NCI-H2227 (cell line): ENCODE data around the gene USP48.
"Not testable (repeated sequence)": the region's sequence is repeated elsewhere in the genome, so short reads cannot be mapped to it uniquely, and the experiment has no call there.

Experiments used
- DNase-seq: peaks from one replicate; lab custom pipeline; 2025; ENCODE audit not compliant: unreplicated experiment; lab: John Stamatoyannopoulos, UW

USP48 gene

DNA sequence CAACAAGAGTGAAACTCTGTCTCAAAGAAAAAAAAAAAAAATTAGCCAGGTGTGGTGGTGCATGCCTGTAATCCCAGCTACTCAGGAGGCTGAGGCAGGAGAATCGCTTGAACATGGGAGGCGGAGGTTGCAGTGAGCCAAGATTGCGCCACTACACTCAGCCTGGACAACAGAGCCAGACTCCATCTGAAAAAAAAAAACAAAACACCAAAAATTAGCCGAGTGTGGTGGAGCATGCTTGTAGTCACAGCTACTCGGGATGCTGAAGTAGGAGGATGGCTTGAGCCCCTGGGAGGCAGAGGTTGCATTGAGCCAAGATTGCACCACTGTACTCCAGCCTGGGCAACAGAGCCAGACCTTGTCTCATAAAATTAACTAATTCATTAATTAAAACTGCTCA lies 6.0 kb downstream of the USP48 start:
- not testable (repeated sequence) for DNase-seq

DNA sequence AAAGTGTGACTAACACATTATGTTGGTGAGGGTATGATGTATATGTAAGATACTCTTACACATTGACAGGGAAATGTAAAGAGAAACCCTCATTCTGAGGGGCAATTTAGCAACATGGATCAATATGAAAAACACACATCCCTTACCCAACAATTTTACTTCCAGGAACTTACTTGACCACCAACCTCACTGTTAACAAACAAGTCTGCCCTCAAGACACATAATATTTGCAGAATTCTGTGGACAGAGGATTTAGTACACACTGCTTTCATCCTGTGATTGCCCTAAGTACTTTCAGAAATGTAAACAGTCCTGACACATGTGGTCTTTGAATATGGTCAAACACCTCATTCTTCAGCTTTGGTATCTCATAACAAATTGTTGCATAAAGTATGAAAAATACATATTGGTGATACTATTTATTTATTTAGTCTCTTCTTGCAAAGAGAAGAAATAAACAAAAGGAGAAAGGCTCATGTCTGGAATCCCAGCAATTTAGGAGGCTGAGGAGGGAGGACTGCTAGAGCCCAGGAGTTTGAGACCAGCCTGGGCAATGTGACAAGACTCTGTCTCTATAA lies 6.9 kb downstream of the USP48 start:
- no peak for DNase-seq

DNA sequence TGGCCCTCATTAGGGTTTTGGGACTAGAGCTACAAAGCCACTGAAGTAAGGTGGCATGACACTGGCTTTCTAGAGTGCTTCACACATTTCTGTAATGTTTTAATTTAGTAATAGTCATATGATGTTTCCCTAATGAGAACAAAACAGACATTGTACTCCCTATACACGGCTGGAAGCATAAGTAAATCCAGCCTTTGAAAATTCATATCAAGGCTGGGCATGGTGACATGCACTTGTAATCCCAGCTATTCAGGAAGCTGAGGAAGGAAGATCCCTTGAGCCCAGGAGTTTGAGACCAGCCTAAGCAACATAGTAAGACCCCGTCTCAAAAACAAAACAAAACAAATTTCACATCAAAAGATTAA lies 7.4 kb downstream of the USP48 start:
- DNase-seq, result no peak

DNA sequence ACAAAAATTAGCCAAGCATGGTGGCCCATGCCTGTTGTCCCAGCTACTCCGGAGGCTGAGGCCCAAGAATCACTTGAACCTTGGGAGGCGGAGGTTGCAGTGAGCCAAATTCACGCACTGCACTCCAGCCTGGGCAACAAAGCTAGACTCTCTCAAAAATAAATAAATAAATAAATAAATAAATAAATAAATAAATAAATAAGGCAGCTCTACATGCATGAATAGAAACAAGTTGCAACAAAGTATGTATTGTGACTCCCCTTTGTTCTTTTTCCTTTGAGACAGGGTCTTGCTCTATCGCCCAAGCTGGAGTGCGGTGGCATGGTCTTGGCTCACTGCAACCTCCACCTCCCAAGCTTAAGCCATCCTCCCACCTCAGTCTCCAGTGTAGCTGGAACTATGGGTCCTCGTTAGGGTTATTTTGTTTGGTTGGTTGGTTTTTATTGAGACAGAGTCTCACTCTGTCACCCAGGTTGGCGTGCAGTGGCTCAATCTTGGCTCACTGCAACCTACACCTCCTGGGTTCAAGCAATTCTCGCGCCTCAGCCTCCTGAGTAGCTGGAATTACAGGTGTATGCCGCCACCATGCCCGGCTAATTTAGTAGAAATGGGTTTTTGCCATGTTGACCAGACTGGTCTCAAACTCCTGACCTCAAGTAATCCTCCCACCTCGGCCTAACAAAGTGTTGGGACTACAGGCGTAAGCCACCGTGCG lies 8.0 kb downstream of the USP48 start:
- no peak for DNase-seq

DNA sequence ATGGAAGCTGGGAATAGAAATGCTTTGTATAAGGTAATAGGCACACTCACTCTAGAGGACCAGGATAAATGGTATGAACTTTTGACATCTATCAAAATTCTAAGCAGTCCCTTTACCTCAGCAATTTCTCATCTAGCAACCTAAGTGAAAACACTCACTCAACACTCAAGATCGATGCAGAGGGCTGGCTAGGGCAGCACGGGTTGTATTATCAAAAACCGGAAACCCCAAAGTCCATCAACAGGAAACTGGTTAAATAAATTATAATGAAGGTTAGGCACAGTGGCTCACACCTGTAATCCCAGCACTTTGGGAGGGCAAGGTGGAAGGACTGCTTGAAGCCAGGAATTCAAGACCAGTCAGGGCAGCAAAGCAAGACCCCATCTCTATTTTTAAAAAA lies 9.4 kb downstream of the USP48 start:
- no peak for DNase-seq

DNA sequence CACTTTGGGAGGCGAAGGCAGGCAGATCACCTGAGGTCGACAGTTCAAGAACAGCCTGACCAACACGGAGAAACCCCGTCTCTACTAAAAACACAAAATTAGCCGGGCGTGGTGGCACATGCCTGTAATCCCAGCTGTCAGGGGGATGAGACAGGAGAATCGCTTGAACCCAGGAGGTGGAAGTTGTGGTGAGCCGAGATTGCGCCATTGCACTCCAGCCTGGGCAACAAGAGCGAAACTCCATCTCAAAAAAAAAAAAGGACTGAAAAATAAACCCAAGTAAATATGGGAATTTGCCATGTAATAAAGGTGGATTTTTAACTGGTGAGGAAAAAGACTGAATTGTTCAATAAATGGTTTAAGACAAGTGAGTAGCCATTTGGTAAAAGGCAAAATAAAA lies 11.3 kb downstream of the USP48 start:
- not testable (repeated sequence) for DNase-seq

DNA sequence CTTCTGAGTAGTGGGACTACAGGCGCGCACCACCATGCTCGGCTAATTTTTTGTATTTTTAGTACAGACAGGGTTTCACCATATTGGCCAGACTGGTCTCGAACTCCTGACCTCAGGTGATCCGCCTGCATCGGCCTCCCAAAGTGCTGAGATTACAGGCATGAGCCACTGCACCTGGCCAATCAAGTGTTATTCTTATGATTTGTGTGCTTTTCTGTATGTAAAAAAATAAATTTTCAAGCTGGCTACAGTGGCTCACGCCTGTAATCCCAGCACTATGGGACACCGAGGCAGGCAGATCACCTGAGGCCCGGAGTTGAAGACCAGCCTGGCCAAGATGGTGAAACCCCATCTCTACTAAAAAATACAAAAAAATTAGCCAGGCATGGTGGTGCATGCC lies 12.3 kb downstream of the USP48 start:
- not testable (repeated sequence) for DNase-seq

DNA sequence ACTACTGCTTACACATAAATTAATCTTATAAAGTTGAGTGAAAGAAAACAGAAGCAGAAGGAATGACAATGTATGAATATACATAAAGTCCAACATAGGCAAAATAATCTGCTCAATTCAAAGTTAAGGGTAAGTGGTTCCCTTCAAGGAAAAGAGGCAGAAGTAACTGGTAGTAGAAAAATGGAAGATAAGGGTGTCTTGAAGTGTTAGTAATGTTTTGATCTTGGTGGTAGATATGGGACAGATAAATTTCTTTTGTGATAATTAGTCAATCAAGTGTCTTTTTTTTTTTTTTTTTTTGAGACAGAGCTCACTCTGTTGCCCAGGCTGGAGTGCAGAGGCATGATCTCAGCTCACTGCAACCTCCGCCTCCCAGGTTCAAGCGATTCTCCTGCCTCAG lies 12.7 kb downstream of the USP48 start:
- no peak for DNase-seq

DNA sequence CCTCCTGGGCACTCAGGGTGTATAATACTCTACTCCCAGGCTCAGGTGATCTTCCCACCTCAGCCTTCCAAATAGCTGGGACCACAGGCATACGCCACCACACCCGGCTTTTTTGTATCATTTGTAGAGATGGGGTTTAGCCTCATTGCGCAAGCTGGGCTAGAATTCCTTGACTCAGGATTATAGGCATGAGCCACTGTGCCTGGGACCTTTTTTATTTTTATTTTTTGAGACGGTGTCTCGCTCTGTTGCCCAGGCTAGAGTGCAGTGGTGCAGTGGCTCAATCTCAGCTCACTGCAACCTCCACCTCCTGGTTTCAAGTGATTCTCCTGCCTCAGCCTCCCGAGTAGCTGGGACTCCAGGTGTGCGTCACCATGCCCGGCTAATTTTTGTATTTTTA lies 15.8 kb downstream of the USP48 start:
- not testable (repeated sequence) for DNase-seq

DNA sequence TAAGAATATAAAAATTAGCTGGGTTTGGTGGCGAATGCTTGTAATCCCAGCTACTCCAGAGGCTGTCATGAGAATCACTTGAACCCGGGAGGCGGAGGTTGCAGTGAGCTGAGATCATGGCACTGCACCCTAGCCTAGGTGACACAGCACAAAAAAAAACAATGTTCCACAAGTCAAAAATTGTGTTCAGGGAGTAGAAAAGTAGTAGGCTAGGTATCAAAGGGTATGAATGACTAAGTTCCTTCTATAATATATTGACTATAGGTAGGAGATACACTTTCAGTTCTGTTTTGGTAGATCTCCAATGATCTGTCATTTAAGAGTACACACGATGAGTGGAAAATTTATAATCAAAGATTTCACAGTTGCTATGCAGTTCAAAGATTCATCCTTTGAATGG lies 16.7 kb downstream of the USP48 start:
- DNase-seq, result no peak

DNA sequence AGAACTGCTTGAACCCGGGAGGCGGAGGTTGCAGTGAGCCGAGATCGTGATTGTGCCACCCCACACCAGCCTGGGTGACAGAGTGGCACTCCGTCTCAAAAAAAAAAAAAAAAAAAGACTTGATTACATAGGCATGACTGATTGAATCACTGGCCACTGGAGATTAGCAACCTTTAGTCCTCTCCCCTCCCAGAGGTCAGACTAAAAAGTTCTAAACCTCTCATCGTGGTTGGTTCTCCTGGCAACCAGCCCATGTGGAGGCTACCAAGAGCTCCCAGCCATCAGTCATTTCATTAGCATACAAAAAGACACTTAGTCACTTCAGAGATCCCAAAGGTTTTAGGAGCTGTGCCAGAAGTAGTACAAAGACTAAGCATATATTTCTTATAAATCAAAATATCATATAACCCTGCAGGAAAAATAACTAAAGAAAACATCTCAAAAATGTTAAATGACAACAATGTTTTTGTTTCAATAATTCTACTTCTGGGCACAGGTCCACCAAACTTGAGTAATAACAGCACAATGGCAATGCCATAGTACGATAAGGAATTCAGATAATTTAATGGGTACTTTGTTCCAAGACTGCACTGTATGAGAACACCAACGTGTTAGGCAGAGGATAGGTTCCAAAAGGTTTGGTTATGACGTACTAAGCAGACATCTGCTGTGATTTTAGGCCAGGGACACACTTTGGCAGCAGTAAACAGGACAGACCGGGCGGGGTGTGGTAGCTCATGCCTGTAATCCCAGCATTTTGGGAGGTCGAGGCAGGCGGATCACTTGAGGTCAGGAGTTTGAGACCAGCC lies 18.1 kb downstream of the USP48 start:
- peak; percentile 16 for DNase-seq

DNA sequence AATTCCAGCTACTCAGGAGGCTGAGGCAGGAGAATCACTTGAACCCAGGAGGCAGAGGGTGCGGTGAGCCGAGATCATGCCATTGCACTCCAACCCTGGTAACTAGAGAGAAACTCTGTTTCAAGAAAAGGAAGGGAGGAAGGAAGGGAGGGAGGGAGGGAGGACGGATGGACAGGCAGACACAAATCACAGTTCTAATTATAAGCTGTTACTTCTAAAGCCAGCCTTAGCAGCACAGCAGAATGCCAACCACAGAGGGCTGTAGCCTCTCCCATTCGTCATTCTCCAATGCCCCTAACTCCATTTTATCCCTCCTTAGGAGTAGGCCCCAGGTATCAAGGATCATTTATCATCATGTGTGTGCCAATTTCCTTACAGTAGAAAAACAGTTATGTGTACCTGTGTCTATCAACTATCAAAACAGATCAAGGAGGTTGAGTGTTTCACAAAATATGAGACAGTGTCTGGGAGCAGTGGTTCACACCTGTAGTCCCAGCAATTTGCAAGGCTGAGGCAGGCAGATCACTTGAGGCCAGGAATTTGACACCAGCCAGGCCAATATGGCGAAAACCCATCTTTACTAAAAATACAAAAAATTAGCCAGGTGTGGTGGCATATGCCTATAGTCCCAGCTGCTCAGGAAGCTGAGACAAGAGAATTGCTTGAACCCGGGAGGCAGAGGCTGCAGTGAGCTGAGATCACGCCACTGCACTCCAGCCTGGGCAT lies 19.1 kb downstream of the USP48 start:
- no peak for DNase-seq

DNA sequence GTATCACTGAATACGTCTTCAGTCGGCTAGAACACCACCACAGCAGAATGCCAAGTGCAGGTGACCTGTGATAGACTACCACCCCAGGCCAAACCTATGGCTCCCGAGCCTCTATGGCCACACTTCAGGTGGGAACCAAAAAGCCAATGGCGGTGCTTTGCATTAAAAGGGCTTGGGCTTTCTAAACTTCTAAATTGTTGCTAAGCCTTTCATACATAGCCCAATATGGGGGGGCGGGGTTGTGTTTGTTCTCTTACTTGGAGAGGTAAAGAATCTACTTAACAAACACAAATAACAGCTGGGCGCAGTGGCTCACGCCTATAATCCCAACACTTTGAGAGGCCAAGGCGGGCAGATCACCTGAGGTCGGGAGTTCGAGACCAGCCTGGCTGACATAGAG lies 19.7 kb downstream of the USP48 start:
- DNase-seq, result no peak

DNA sequence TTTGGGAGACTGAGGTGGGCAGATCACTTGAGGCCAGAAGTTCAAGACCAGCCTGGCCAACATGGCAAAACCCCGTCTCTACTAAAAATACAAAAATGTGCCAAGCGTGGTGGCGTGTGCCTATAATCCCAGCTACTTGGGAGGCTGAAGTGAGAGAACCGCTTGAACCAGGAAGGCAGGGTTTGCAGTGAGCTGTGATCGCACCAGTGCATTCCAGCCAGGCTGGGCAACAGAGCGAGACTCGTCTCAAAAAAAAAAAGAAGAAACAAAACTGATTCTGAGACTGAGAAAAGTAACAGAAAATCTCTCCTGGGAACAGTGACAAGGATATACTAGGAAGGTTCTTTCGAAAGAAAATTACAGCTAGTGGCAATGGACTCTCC lies 20.9 kb downstream of the USP48 start:
- no peak for DNase-seq

DNA sequence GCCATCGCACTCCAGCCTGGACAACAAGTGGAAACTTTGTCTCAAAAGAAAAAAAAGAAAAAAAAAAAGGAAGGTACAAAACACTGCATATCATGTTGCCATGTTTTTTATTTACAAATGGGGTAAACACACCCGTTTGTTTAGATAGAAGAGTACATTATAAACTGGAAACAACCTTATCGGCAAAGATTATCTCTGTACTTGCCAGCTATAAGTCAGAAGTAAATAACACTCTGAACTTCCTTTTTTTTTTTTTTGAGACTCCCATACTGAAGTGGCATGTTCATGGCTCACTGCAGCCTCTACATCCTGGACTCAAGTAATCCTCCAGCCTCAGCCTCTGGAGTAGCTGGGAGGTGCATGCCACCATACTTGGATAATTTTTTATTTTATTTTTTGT lies 21.9 kb downstream of the USP48 start:
- DNase-seq, result no peak

DNA sequence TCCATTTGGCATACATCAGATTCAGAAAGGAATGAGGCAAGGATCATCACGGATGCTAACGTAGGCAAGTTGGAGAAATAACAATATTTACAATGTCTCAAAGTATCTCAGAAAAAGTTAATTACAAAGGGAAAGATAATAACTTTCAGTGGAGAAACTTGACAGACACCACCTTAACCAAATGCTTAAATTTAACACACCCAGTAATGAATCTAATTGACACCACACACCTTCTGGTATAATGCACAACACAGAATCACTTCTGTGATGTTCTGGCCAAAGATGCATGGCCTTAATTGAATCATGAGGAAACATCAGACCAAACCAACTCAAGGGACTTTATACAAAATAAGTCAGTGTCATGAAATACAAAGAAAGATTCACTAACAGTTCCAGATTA lies 23.1 kb downstream of the USP48 start:
- no peak for DNase-seq

DNA sequence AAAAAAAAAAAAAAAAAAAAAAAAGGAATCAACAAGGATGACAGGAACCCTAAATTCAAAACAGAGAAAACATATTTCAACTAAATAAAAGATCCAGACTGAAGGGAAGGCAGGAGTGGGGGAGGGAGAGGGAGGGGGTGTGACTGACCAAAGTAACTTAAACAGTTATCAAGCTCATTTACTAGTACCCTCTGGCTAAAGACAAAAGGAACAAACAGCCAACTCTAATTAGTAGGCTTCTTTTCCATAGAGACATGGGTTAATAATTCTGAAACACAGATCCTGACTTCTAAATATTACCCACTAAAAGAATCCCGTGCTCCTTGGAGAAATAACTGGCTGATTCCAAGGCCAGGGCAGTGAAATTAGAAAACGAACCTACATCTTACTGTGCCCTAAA lies 23.8 kb downstream of the USP48 start:
- no peak for DNase-seq

DNA sequence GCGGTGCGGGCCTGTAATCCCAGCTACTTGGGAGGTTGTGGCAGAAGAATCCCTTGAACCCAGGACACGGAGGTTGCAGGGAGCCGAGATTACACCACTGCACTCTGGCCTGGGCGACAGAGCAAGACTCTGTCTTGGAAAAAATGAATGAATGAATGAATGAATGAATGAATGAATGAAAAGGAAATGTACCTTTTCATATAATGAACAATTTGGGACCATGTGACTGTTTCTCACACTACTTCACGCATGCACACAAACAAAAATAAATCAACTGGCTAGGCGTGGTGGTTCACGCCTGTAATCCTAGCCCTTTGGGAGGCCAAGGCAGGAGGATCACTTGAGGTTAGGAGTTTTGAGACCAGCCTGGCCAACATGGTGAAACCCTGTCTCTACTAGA lies 24.3 kb downstream of the USP48 start:
- DNase-seq, result no peak

DNA sequence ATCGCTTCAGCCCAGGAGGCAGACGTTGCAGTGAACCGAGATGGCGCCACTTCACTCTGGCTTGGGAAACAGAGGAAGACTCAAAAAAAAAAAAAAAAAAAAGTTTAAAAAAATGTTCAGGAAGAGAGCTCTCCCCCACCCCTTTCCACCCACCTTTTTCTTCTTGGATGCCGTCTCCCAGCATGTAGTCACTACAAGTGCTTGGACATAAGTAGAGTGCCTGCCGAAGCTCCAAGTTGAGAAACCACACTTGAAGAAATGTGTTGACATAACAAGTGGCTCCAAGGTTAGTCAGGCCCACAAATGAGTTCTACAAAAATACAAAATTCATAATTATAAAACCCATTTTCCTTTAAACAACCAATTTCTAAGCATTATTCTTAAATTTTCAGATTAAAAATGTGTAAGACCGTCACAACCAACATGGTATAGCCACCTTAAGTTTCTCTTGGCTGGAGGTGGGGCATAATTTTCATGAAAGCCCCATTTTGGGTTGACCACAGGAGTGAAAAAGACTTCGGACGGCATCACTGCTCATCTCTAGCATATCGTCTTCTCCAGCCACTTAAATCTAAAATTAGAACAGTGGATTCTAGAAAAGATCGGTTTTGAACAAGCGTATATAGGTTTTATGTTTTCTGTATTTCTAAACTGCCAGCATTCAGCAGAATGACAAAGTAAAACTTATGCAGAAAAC lies 26.4 kb downstream of the USP48 start:
- DNase-seq, result no peak

DNA sequence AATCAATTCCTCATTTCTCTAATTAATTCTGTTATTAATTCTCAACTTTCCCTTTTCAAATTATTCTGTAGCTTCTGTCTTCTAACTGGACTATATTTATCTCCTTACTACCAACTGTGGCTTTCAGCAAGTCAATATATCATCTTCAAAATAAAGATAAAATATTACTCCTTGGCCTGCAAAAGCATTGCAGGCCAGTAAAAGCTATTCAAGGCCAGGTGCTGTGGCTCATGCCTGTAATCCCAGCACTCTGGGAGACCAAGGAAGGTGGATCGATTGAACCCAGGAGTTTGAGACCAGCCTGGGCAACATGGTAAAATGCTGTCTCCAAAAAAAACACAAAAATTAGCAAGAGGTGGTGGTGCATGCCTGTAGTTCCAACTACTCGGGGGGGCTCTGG lies 27.9 kb downstream of the USP48 start:
- no peak for DNase-seq

DNA sequence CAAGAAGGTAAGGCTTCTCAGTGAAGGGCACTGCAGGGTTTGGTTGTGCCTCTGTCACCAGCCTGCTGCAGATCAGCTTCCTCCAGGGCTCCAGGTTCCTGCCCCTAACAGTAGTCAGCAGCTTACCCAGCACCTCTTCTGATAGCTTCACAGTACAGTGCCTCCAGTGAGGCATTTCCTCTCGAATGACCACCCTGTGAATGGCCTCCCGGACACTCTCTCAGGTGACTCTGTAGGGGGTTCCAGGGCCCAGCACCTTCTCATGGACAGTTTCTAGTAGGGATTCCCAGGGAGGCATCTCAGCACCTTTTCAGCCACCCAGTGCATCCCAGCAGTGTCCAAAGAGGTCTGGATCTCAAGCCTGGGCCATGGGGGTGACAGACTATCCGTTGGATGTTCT lies 28.4 kb downstream of the USP48 start:
- DNase-seq, result no peak
